ENCODE measurements around the gene HPSE2. TPM values are rescaled to one million over a fixed set of nuclear protein-coding genes. Genes with fewer than 3 reads are reported as not detected.

HPSE2 gene
- total and polyA plus RNA-seq, 2 experiments from 2014 or later = 0.10 to 0.24 TPM

GRCh38 chr10:98846787-98847186 lies 388.9 kb downstream of the HPSE2 start:
- Histone ChIP-seq H3K27me3 (ENCODE audit: insufficient read depth) (no peaks in the 10 kb centered on the region), H3K4me1 (ENCODE audit: insufficient read depth) (no peaks in the 10 kb centered on the region), H3K27ac (ENCODE audit: low read depth) (no peak overlapping the region), H3F3A (replicated peaks; ENCODE audit: low read depth) (no peaks in the 10 kb centered on the region), H3K79me2 (replicated peaks; ENCODE audit: insufficient read depth) (no peaks in the 10 kb centered on the region), H4K20me1 (replicated peaks; ENCODE audit: insufficient read depth) (no peaks in the 10 kb centered on the region), H3K4me3 (no peak overlapping the region), H2AFZ (no peak overlapping the region), H3K36me3 (ENCODE audit: insufficient read depth) (no peaks in the 10 kb centered on the region), H3K9me2 (ENCODE audit: insufficient read depth) (no peaks in the 10 kb centered on the region), H3K4me2 (no peak overlapping the region)
- H3K4me1 Mint-ChIP-seq = no peaks in the 10 kb centered on the region
- ATAC-seq (no peak), DNase-seq (ENCODE audit: low spot score) (no peak)
- no peaks in the 10 kb centered on the region for H3K27me3 Mint-ChIP-seq (ENCODE audit: insufficient read depth, low read depth, poor library complexity)
- no peaks in the 10 kb centered on the region for H3K36me3 Mint-ChIP-seq (ENCODE audit: low read depth)
- no peaks in the 10 kb centered on the region for H3K9me3 Mint-ChIP-seq
- no peak for TF ChIP-seq JUNB (IDR thresholded peaks at IDR 0.05; ENCODE audit: unreplicated experiment)
- TF ChIP-seq ETS1 (IDR thresholded peaks at IDR 0.05) = no peak
- no peak for TF ChIP-seq POLR2AphosphoS5 (IDR thresholded peaks at IDR 0.05; ENCODE audit: low read depth)
- no peak for TF ChIP-seq EZH2 (IDR thresholded peaks at IDR 0.05; ENCODE audit: low read depth, unreplicated experiment)
- no peak for TF ChIP-seq ZNF462 (CRISPR knock-in tag; IDR thresholded peaks at IDR 0.05)
- TF ChIP-seq CREB1 (CRISPR knock-in tag; IDR thresholded peaks at IDR 0.05; ENCODE audit: low read depth) = no peak
- no peak for TF ChIP-seq REST (IDR thresholded peaks at IDR 0.05; ENCODE audit: unreplicated experiment)
- TF ChIP-seq STAT1 (IDR thresholded peaks at IDR 0.05; ENCODE audit: unreplicated experiment) = no peak
- no peak for TF ChIP-seq ZNF114 (CRISPR knock-in tag; IDR thresholded peaks at IDR 0.05)
- no peak overlapping the region for H3K4me3 Mint-ChIP-seq
- no peak overlapping the region for H3K27ac Mint-ChIP-seq

All from GM23338 (cell line).